GM19397 (cell line): Measurements from ENCODE around the gene C3orf38.
"Not testable (repeated sequence)": the region's sequence is repeated elsewhere in the genome, so short reads cannot be mapped to it uniquely, and the experiment has no call there.

Experiments
- ATAC-seq: cut with Tn5 transposase; IDR thresholded peaks from one replicate; pipeline ENCODE4 v1.9.1; 2021; ENCODE audit warnings: mild to moderate bottlenecking, moderate library complexity; ENCODE audit not compliant: unreplicated experiment

C3orf38 gene

GRCh38 chr3:88151358-88151757 is 1.6 kb downstream of the C3orf38 start:
- no peak for ATAC-seq

- ATAC-seq, result no peak
Measured at GRCh38 chr3:88152841-88153240, 3.1 kb downstream of the C3orf38 start.

- no peak for ATAC-seq
Measured at GRCh38 chr3:88166419-88166971, 16.7 kb downstream of the C3orf38 start.

- no peak for ATAC-seq
Measured at GRCh38 chr3:88167173-88167572, 17.4 kb downstream of the C3orf38 start.

GRCh38 chr3:88167704-88168103 is 17.9 kb downstream of the C3orf38 start:
- ATAC-seq, result no peak

- ATAC-seq, result no peak
Measured at GRCh38 chr3:88168171-88168570, 18.4 kb downstream of the C3orf38 start.

- ATAC-seq, result peak; percentile 73
Measured at GRCh38 chr3:88180398-88180999, 30.7 kb downstream of the C3orf38 start.

GRCh38 chr3:88182165-88182918 is 32.6 kb downstream of the C3orf38 start:
- ATAC-seq, result not testable (repeated sequence)

GRCh38 chr3:88188436-88188835 is 38.7 kb downstream of the C3orf38 start:
- no peak for ATAC-seq

- ATAC-seq, result peak; percentile 94
Measured at GRCh38 chr3:88189361-88189810, 39.6 kb downstream of the C3orf38 start.

GRCh38 chr3:88191872-88192409 is 42.2 kb downstream of the C3orf38 start:
- no peak for ATAC-seq

- ATAC-seq, result no peak
Measured at GRCh38 chr3:88192631-88193030, 42.9 kb downstream of the C3orf38 start.

GRCh38 chr3:88195951-88196434 is 46.2 kb downstream of the C3orf38 start:
- no peak for ATAC-seq

GRCh38 chr3:88198121-88198520 is 48.4 kb downstream of the C3orf38 start:
- ATAC-seq, result no peak

GRCh38 chr3:88203642-88204055 is 53.9 kb downstream of the C3orf38 start:
- peak; percentile 88 for ATAC-seq
